Measurements from ENCODE around the gene LINC01488. TPM values are rescaled to one million over a fixed set of nuclear protein-coding genes. Genes with fewer than 3 reads are reported as not detected.
A peak's percentile ranks its signal among the peaks of the same experiment; 100 is the strongest.

LINC01488 gene
- polyA plus RNA-seq, 1 of the 3 experiments (the other 2 are of a cell fraction), result not detected

DNA sequence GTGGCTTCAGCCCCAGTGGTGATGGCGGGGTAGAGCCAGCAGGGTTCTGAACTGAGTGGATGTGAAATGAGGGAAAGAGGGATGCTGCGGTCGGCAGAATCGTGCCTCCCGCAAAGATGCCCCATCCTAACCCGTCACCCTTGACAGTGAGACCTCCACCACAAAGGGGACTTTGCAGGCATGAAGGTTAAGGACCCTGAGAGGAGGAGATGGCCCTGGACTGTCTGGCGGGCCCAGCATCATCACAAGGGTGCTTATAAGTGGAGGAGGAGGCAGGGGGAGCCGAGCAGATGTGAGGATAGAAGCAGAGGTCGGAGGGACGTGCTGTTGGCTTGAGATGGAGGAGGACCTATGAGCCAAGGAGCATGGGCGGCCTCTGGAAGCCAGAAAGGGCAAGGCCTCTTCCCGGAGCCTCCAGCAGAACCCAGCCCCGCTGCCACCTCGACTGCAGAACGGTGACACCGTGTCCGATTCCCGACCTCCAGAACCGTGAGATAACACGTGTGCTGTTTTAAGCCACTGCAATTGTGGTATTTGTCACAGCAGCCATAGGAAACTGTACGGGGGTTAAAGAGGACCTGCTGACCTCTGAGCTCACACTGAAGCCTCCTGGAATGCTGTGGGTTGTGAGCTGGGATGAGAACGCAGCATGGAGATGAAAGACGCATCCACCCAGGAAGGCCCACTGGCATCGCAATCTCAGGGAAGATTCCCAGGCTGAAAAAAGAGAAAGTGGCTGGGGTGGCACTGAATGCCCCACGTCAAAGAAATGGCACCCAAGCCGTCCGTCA lies 10.9 kb downstream of the LINC01488 start (continued):
- TF ChIP-seq, protein P1, sequence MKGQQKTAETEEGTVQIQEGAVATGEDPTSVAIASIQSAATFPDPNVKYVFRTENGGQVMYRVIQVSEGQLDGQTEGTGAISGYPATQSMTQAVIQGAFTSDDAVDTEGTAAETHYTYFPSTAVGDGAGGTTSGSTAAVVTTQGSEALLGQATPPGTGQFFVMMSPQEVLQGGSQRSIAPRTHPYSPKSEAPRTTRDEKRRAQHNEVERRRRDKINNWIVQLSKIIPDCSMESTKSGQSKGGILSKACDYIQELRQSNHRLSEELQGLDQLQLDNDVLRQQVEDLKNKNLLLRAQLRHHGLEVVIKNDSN (IDR thresholded peaks at IDR 0.05; ENCODE audit: borderline replicate concordance, low read depth), result no peak
- TF ChIP-seq, protein P2, sequence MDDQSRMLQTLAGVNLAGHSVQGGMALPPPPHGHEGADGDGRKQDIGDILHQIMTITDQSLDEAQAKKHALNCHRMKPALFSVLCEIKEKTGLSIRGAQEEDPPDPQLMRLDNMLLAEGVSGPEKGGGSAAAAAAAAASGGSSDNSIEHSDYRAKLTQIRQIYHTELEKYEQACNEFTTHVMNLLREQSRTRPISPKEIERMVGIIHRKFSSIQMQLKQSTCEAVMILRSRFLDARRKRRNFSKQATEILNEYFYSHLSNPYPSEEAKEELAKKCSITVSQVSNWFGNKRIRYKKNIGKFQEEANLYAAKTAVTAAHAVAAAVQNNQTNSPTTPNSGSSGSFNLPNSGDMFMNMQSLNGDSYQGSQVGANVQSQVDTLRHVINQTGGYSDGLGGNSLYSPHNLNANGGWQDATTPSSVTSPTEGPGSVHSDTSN (IDR thresholded peaks at IDR 0.05), result no peak
- TF ChIP-seq, protein P3, sequence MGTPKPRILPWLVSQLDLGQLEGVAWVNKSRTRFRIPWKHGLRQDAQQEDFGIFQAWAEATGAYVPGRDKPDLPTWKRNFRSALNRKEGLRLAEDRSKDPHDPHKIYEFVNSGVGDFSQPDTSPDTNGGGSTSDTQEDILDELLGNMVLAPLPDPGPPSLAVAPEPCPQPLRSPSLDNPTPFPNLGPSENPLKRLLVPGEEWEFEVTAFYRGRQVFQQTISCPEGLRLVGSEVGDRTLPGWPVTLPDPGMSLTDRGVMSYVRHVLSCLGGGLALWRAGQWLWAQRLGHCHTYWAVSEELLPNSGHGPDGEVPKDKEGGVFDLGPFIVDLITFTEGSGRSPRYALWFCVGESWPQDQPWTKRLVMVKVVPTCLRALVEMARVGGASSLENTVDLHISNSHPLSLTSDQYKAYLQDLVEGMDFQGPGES (IDR thresholded peaks at IDR 0.05; ENCODE audit: low read depth, low read length), result no peak

DNA sequence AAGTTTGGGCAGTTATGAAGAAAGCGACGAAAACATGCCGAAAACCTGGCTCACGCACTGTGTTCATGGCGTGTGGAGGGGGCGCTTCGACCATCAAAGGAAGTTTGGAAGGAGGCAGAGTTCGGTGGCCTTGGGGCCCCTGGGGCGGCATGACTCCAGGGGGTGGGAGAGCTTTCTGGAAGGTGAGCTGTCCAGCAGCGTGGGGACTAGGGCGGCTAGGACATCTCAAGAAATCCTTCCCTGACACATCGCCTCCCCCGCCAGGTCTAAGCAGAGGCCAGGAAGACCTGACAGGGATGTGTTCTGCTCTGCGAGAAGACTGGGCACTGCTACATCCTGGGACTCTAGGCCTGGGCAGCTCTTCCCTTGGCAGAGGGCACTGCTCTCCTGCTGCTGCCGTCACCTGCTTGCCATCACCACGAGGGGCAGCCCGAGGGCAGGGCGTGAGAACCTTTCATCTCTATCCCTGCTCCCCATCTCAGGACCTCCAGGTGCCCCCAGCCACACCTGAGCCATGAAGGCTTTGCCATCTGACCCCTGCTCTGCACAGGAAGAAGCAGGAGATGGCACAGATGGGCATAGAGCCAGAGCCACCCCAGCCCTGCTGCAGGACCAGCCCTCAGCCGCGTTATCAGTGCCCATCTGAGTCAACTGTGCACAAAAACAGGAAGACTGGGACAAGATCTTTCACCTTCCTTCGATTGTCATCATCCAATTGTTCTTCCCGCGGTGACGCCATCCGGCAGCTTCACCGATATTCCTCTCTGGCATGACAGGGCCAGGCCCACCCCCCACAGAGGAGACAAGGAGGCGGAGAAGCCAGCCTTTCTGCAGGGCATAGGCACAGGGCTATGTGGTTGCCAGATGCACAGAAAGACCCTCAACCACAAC lies 12.7 kb downstream of the LINC01488 start:
- Histone ChIP-seq H3K36me3 (replicated peaks in 1 of 2; ENCODE audit: control insufficient read depth in 1 of 2, insufficient read depth in 2 of 2, low read length in 1 of 2) (no peaks in the 10 kb centered on the region), H3K27me3 (ENCODE audit: insufficient read depth) (no peaks in the 10 kb centered on the region), H3K79me2 (ENCODE audit: insufficient read depth) (no peaks in the 10 kb centered on the region), H3K9me2 (no peaks in the 10 kb centered on the region), H3K27ac (ENCODE audit: low read depth in 2 of 2, low read length in 1 of 2) (no peak overlapping the region), H3K4me1 (ENCODE audit: control insufficient read depth in 1 of 2, insufficient read depth in 2 of 2, low read depth in 1 of 2, low read length in 1 of 2) (peaks cover 12 to 21% of the 10 kb centered on the region in 2 experiments; a peak in 3 of 4 replicates), H3K9ac (no peak overlapping the region), H2AFZ (ENCODE audit: low read depth) (no peak overlapping the region), H3K4me2 (no peak overlapping the region), H4K20me1 (ENCODE audit: insufficient read depth) (no peaks in the 10 kb centered on the region), H3K4me3 (ENCODE audit: low read depth in 2 of 2, low read length in 1 of 2) (no peak overlapping the region), H3F3A (replicated peaks; ENCODE audit: insufficient read depth) (peaks cover 16% of the 10 kb centered on the region), H3K9me3 (no peaks in the 10 kb centered on the region)
- ChIA-PET POLR2A (no interaction called here), CTCF (no interaction called here)
- peak; percentile 74 for DNase-seq
- 87% methylated on average over 23 of the region's 27 CpGs for WGBS (ENCODE audit: low lambda C conversion rate)
- TF ChIP-seq RAD21 (IDR thresholded peaks at IDR 0.05; ENCODE audit: low read length), result no peak
- no peak for TF ChIP-seq TCF12 (IDR thresholded peaks at IDR 0.05)
- TF ChIP-seq, protein P3 (IDR thresholded peaks at IDR 0.05; ENCODE audit: low read depth, low read length), result no peak
- TF ChIP-seq MEF2A (IDR thresholded peaks at IDR 0.05; ENCODE audit: borderline replicate concordance, low read depth), result no peak
- TF ChIP-seq, protein P4, sequence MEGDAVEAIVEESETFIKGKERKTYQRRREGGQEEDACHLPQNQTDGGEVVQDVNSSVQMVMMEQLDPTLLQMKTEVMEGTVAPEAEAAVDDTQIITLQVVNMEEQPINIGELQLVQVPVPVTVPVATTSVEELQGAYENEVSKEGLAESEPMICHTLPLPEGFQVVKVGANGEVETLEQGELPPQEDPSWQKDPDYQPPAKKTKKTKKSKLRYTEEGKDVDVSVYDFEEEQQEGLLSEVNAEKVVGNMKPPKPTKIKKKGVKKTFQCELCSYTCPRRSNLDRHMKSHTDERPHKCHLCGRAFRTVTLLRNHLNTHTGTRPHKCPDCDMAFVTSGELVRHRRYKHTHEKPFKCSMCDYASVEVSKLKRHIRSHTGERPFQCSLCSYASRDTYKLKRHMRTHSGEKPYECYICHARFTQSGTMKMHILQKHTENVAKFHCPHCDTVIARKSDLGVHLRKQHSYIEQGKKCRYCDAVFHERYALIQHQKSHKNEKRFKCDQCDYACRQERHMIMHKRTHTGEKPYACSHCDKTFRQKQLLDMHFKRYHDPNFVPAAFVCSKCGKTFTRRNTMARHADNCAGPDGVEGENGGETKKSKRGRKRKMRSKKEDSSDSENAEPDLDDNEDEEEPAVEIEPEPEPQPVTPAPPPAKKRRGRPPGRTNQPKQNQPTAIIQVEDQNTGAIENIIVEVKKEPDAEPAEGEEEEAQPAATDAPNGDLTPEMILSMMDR (IDR thresholded peaks at IDR 0.05), result no peak
- TF ChIP-seq GATA2 (CRISPR knock-in tag; IDR thresholded peaks at IDR 0.05), result peak; percentile 76
- no peak for TF ChIP-seq CHD2 (IDR thresholded peaks at IDR 0.05; ENCODE audit: low read length, partially characterized antibody)
